HFF-Myc (cell line): ENCODE data around the gene PPP6R3.

Experiments
- DNase-seq: peaks from one replicate; pipeline ENCODE4 v3.0.0-alpha.2; 2011; ENCODE audit warnings: low read depth; ENCODE audit errors: extremely low read depth
- H3K4me3 ChIP-seq: replicated peaks from 2 replicates; pipeline ENCODE4 v1.5.1; 2011; ENCODE audit warnings: low read depth, mild to moderate bottlenecking, control low read depth, low read length
- TF ChIP-seq, protein P1 (sequence below): IDR thresholded peaks from 2 replicates; pipeline ENCODE4 v1.5.1; 2012; ENCODE audit warnings: mild to moderate bottlenecking, low read depth, low read length, control low read depth; ENCODE audit errors: missing control alignments

PPP6R3 gene

GRCh38 chr11:68513930-68514487, 53.5 kb downstream of the PPP6R3 start:
- TF ChIP-seq, protein P1, sequence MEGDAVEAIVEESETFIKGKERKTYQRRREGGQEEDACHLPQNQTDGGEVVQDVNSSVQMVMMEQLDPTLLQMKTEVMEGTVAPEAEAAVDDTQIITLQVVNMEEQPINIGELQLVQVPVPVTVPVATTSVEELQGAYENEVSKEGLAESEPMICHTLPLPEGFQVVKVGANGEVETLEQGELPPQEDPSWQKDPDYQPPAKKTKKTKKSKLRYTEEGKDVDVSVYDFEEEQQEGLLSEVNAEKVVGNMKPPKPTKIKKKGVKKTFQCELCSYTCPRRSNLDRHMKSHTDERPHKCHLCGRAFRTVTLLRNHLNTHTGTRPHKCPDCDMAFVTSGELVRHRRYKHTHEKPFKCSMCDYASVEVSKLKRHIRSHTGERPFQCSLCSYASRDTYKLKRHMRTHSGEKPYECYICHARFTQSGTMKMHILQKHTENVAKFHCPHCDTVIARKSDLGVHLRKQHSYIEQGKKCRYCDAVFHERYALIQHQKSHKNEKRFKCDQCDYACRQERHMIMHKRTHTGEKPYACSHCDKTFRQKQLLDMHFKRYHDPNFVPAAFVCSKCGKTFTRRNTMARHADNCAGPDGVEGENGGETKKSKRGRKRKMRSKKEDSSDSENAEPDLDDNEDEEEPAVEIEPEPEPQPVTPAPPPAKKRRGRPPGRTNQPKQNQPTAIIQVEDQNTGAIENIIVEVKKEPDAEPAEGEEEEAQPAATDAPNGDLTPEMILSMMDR: no peak
- no peak overlapping the region for H3K4me3 ChIP-seq
- no peak for DNase-seq

GRCh38 chr11:68517121-68517741, 56.7 kb downstream of the PPP6R3 start:
- TF ChIP-seq, protein P1: no peak
- no peak for DNase-seq
- no peak overlapping the region for H3K4me3 ChIP-seq

DNA sequence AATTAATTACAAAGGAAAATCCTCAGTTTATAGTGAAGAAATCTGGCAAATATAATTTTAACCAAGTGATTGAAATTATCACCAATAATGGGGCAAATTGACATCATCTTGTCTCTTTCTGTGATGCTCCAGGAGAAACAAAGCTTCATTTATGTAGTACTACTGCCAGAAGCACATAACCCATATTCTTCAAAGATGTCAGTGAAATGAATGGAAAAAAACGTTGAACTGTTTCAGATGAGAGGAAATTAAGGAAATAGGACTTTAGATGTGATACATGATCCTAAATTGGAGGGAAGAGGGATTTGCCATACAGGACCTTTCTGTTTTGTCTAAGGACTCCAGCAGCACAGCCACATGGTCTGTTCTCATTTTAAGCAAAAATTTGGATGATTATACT, 57.6 kb downstream of the PPP6R3 start:
- TF ChIP-seq, protein P1: no peak
- no peak overlapping the region for H3K4me3 ChIP-seq
- DNase-seq: no peak

- no peak for DNase-seq
- no peak overlapping the region for H3K4me3 ChIP-seq
- TF ChIP-seq, protein P1: no peak
Observed at GRCh38 chr11:68521969-68522652, 61.6 kb downstream of the PPP6R3 start.

- DNase-seq: no peak
- TF ChIP-seq, protein P1: no peak
- H3K4me3 ChIP-seq: no peak overlapping the region
Observed at GRCh38 chr11:68523033-68523432, 62.5 kb downstream of the PPP6R3 start.

GRCh38 chr11:68523743-68524142, 63.2 kb downstream of the PPP6R3 start:
- H3K4me3 ChIP-seq: no peak overlapping the region
- DNase-seq: no peak
- TF ChIP-seq, protein P1: no peak
